TTC549 (cell line): ENCODE data around the gene PHACTR3.

Experiments used
- FAIRE-seq: peaks from 2 replicates; lab custom pipeline; 2012; peaks lifted over from hg19 to GRCh38; lab: Jason Lieb, UNC

The PHACTR3 gene

GRCh38 chr20:59778615-59779200, 174.4 kb downstream of the PHACTR3 start:
- FAIRE-seq, result no peak

- FAIRE-seq, result no peak
These were observed 175.5 kb downstream of the PHACTR3 start for GRCh38 chr20:59779656-59780380.

- no peak for FAIRE-seq
These were observed 176.3 kb downstream of the PHACTR3 start for GRCh38 chr20:59780494-59781185.

- no peak for FAIRE-seq
These were observed 176.9 kb downstream of the PHACTR3 start for GRCh38 chr20:59781226-59781625.

- FAIRE-seq, result no peak
These were observed 178.8 kb downstream of the PHACTR3 start for GRCh38 chr20:59782986-59783640.

- FAIRE-seq, result no peak
These were observed 179.3 kb downstream of the PHACTR3 start for GRCh38 chr20:59783641-59784010.

GRCh38 chr20:59784365-59784764, 180.0 kb downstream of the PHACTR3 start:
- no peak for FAIRE-seq

- FAIRE-seq, result no peak
These were observed 180.7 kb downstream of the PHACTR3 start for GRCh38 chr20:59784791-59785668.

- FAIRE-seq, result no peak
These were observed 181.3 kb downstream of the PHACTR3 start for GRCh38 chr20:59785669-59785959.

- FAIRE-seq, result no peak
These were observed 181.9 kb downstream of the PHACTR3 start for GRCh38 chr20:59785986-59786795.

GRCh38 chr20:59786801-59787537, 182.6 kb downstream of the PHACTR3 start:
- FAIRE-seq, result no peak

GRCh38 chr20:59787538-59787890, 183.2 kb downstream of the PHACTR3 start:
- FAIRE-seq, result no peak

GRCh38 chr20:59788196-59788735, 183.9 kb downstream of the PHACTR3 start:
- no peak for FAIRE-seq

- no peak for FAIRE-seq
These were observed 184.6 kb downstream of the PHACTR3 start for GRCh38 chr20:59788811-59789397.

GRCh38 chr20:59789686-59790085, 185.3 kb downstream of the PHACTR3 start:
- FAIRE-seq, result no peak

- no peak for FAIRE-seq
These were observed 186.0 kb downstream of the PHACTR3 start for GRCh38 chr20:59790346-59790745.

GRCh38 chr20:59792300-59792699, 188.0 kb downstream of the PHACTR3 start:
- no peak for FAIRE-seq

GRCh38 chr20:59794555-59794954, 190.2 kb downstream of the PHACTR3 start:
- FAIRE-seq, result no peak

- FAIRE-seq, result no peak
These were observed 196.0 kb downstream of the PHACTR3 start for GRCh38 chr20:59800309-59800708.

- no peak for FAIRE-seq
These were observed 197.7 kb downstream of the PHACTR3 start for GRCh38 chr20:59802018-59802417.
